GM19324 (cell line): ENCODE results near the gene ACSM3.
"Not testable (repeated sequence)": the region's sequence is repeated elsewhere in the genome, so short reads cannot be mapped to it uniquely, and the experiment has no call there.

ENCODE experiments used
- ATAC-seq: cut with Tn5 transposase; IDR thresholded peaks from one replicate; pipeline ENCODE4 v1.9.1; 2021; ENCODE audit warnings: mild to moderate bottlenecking, moderate library complexity; ENCODE audit not compliant: unreplicated experiment, low FRiP score

The ACSM3 gene

DNA sequence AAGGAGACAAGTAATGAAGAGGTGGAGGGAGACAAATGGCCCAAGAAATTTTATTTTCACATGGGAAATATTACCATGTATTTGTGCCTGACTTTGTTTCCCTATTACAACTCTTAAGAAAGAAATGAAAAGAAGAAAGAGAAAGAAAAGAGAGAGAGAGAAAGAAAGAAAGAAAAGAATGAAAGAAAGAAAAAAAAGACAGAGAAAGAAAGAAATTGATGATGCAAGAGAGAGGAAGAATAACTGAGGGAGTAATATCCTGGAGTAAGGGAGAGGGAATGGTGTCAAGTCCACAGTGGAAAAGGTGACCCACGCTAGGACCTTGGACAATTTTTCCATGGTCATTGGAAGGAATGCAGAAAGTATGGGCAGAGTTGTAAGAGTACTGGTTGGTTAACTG, 10.1 kb upstream of the ACSM3 start:
- ATAC-seq = no peak

- no peak for ATAC-seq
These were observed 8.6 kb upstream of the ACSM3 start for GRCh38 chr16:20755238-20755637.

GRCh38 chr16:20755799-20756198, 8.0 kb upstream of the ACSM3 start:
- ATAC-seq = not testable (repeated sequence)

DNA sequence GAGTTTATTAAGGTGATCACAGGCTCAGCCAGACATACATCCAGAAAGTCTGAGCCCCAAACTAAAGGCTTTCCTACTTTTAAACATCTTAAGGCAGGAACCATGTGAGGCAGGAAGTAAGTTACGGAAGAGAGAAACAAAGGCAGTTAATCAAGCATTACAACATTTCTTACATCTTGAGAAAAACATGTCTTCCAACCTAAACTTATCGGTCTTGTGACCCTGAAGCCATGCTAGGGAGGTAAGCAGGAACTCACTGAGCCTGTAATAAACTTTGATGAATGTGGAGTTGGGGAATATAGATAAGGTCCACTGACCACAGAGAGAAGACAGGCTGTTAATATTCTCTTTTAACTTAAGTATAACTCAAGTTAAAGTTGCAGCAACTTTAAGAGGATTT, 3.5 kb upstream of the ACSM3 start:
- no peak for ATAC-seq

- no peak for ATAC-seq
These were observed 2.6 kb upstream of the ACSM3 start for GRCh38 chr16:20761175-20761574.

GRCh38 chr16:20762404-20763123, 1.2 kb upstream of the ACSM3 start:
- ATAC-seq = no peak

GRCh38 chr16:20764448-20764847, 634 bp downstream of the ACSM3 start:
- ATAC-seq = not testable (repeated sequence)

DNA sequence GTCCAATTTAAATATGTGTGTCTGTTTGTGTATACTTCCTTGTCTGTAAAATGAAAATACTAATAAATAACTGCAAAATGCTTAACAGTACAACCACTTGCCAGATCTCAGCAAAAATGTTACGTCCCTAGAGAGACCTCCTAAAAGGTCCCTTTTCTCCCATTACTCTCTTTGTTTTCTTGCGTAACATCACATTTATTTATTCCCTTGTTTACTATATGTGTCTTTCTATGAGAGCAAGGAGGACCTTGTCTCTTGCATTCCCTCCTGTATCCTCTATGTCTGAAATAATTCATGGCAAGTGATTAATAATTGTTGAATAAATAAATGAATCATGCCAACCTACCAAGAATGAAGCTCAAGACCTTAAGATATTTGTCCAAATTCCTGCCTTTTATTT, 1.9 kb downstream of the ACSM3 start:
- no peak for ATAC-seq

GRCh38 chr16:20766294-20766693, 2.5 kb downstream of the ACSM3 start:
- ATAC-seq = no peak

DNA sequence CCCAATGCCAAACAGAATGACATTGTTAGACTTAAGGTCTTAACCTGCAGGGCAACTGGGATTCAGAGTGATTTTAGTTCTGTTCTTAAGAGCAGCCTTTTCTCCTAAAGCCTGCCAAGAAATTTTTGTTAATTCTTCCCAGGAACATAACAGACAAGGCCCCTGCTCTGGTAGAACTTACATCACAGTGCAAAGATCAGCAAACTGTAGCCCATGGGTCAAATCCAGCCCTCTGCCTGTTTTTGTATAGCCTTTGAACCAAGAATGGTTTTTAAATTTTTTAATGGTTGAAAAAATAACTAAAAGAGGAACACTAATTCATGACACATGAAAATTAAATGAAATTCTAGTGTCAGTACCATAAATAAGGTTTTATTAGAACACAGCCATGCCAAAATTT, 3.8 kb downstream of the ACSM3 start:
- ATAC-seq = no peak

GRCh38 chr16:20768121-20768520, 4.3 kb downstream of the ACSM3 start:
- ATAC-seq = no peak

DNA sequence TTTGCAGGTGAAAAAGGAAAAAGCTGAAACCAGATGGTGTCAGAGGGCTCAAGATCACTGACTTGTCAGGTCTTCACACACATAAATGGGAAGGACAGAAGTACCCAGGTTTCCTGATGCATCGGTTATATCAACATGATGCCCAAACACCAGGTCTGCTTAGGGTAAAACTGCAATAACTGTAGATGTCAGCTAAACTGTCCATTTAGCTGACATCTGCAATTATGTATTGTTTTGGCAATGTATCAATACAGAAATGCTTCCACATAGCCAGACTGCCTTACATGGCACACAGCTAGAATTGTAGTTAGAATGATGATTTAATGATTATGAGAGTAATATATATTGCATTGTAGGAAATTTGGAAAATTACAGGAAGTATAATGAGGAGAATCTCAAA, 5.0 kb downstream of the ACSM3 start:
- no peak for ATAC-seq

DNA sequence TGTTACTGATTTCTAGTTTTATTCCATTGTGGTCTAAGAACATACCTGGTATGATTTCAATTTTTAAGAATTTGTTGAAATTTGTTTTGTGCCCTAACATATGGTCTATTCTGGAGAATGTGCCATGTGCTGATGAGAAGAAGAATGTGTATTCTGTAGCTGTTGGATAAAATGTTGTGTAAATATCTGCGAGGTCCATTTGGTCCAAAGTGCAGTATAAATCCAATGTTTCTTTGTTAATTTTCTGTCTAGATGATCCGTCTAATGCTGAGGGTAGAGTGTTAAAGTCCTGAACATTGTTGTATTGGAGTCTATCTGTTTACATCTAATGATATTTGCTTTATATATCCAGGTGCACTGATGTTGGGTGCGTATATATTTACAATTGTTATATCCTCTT, 9.9 kb downstream of the ACSM3 start:
- ATAC-seq = no peak

- ATAC-seq = no peak
These were observed 11.0 kb downstream of the ACSM3 start for GRCh38 chr16:20774703-20775362.

GRCh38 chr16:20781697-20782096, 17.9 kb downstream of the ACSM3 start:
- ATAC-seq = no peak

DNA sequence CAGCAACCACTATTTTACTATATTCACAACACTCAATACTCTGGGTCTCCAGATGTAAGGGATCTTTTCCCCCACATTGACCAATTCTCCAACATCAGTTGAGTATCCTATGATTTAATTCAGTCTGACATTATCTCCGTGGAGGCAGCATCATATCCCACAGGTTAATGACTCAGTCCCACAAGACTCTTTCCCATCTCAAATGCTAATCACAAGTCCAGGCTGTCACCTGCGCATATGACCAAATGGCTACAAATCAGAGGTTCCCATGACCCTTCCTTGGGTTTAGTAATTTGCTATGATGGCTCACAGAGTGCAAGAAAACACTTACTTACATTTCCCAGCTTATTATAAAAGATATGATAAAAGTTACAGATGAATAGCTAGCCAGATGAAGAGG, 18.7 kb downstream of the ACSM3 start:
- no peak for ATAC-seq

DNA sequence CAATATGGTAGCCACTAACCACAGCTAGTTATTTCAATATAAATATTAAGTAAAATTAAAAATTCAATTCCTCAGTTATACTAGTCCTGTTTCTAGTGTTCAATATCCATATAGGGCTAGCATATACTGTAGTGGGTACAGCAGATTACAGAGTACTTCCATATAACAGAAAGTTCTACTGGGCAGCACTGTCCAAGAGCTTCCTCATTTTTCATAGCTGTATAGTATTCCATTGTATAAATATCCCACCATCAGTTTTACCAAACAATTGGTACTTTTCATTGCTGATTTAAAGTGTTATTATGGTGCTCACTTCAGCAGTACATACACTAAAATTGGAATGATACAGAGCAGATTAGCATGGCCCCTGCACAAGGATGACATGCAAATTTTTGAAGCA, 20.4 kb downstream of the ACSM3 start:
- no peak for ATAC-seq

DNA sequence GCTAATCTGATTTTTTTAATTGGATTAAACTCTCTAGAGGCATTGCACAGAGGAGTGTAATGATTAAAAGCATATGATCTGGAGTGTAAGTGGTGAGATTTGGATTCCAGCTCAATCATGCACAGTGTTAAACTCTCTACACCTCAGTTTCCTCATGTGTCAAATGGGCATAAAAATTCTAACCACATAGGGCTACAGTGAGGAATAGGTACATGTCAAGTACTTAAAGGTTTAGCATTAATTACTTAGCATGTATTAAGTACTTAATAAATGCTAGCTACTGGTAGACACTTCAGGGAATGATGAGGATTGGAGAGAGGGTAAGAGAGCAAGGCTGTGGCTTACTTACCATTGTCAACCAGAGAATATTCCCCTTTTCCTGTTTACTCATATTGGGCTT, 25.3 kb downstream of the ACSM3 start:
- ATAC-seq = no peak

- no peak for ATAC-seq
These were observed 28.3 kb downstream of the ACSM3 start for GRCh38 chr16:20791923-20792612.

DNA sequence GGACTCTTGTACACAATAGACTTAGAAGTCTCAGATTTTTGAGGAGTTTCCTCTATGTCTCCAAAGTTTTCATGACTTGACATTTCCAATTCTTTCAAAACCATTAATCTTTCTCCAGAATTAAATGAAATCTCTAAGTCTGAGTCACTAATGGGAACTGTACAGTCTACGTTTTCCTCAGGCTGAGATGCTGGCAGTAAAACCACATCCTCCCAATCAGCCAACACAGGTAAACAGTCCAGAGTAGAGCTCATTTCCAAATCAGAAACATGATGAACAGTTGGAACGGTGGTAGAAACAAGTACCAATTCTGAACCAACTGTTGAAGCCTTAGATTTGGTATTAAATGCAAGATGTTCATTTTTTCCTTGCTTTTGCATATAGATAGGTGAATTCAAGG, 34.5 kb downstream of the ACSM3 start:
- ATAC-seq = no peak

DNA sequence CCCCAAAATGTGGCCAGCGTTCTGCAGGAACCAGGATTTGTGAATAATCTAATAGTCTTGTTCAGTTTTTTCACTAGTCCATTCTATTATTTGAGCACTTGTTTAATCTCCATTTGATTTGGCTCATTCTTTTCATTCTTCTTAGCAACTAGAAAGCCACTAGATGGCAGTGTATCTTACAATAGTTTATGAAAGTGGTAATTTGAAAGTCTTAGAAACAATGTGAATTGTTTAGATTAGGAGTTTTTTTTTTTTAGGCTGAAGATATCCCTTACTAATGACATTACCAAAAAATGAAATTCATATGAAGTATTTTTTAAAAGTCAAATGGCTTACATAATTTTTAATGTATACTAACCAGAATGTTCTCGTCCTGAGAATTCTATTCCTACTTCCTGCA, 35.8 kb downstream of the ACSM3 start:
- no peak for ATAC-seq

- no peak for ATAC-seq
These were observed 37.5 kb downstream of the ACSM3 start for GRCh38 chr16:20801278-20801677.
